DOHH2 (cell line): ENCODE measurements around the gene PEAK1.

Experiments
- CTCF ChIP-seq: fragments of 200-600 bp; sonication (generic); IDR thresholded peaks from one replicate; pipeline ENCODE4 v1.5.1; 2014; ENCODE audit warnings: antibody characterized with exemption, mild to moderate bottlenecking, low read depth, low read length; ENCODE audit not compliant: poor library complexity, severe bottlenecking
- EZH2phosphoT487 ChIP-seq: fragments of 200-600 bp; sonication (generic); IDR thresholded peaks from 2 replicates; pipeline ENCODE4 v1.6.1; 2017; ENCODE audit warnings: borderline replicate concordance, mild to moderate bottlenecking, antibody characterized with exemption, low read length, moderate library complexity, mixed read lengths

- TF ChIP-seq CTCF (no peak), EZH2phosphoT487 (no peak)
Observed at GRCh38 chr15:77060546-77060945, 359.4 kb downstream of the PEAK1 start.
